ENCODE results near the gene RGMA.

GRCh38 chr15:93042691-93043378 lies 46.2 kb downstream of the RGMA start:
- TF ChIP-seq CTCF (conservative IDR thresholded peaks at IDR 0.05) (no peak), EZH2 (IDR thresholded peaks at IDR 0.05; ENCODE audit: low read depth) (no peak)

All from PC-9 (cell line).